ENCODE measurements around the gene MAST1. TPM values are rescaled to one million over a fixed set of nuclear protein-coding genes. Genes with fewer than 3 reads are reported as not detected.

MAST1 gene
- total and polyA plus RNA-seq, 2 experiments from 2014 or later: 13.9 to 19.9 TPM

DNA sequence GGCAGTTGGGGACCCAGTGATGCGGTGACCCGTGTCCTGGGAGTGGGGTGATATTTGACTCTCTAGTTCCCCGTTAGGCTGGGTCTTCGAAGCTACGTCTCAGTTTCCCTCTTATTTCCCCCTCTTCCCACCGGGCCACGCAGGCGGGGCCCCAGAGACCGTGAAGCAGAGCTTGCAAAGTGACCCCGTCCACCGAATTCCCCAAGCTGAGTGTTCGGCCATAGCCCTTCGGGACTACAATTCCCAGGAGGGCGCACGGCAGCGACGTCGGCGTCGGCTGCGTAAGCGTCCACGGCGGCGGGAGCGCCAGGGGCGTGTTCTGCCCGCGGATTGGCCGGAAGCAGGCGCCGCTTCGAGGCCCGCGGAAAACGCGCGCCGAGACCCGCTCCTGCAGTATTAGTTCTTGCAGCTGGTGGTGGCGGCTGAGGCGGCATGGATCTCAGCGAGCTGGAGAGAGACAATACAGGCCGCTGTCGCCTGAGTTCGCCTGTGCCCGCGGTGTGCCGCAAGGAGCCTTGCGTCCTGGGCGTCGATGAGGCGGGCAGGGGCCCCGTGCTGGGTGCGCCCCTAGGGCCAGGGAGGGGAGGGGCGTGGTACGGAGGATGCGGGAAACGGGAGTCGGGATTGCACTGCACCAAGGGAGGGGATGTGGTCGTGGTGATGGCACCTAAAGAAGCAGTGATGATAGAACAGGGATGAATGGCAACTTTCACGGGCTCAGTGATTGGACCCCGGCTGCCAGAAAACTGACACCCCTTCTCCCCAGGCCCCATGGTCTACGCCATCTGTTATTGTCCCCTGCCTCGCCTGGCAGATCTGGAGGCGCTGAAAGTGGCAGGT, 31.9 kb upstream of the MAST1 start, which contains the start of gene RNASEH2A:
Gene RNASEH2A (plus strand): TSS at position 343 of the 840 bp plus-strand sequence. CDS start 90 bp downstream, at position 433.
- no peaks in the 10 kb centered on the region for H3K9me2 ChIP-seq (ENCODE audit: insufficient read depth)
- Mint-ChIP-seq H3K27ac (peak within 1 kb of the TSS; percentile 95), H3K9me3 (no peaks in the 10 kb centered on the region), H3K36me3 (ENCODE audit: low read depth) (peaks cover 29% of the 10 kb centered on the region), H3K4me1 (peaks cover 14% of the 10 kb centered on the region), H3K4me3 (peak within 1 kb of the TSS; percentile 95), H3K27me3 (ENCODE audit: insufficient read depth, low read depth, poor library complexity) (peaks cover 10% of the 10 kb centered on the region)
- DNase-seq (ENCODE audit: low spot score) (peak; percentile 95), ATAC-seq (peak; percentile 86)
- H3K36me3 ChIP-seq (ENCODE audit: insufficient read depth): peaks cover 8% of the 10 kb centered on the region
- H3K4me1 ChIP-seq (ENCODE audit: insufficient read depth): peaks cover 3% of the 10 kb centered on the region; the same call in 1 of the 2 replicates
- peak within 1 kb of the TSS; percentile 100 for H2AFZ ChIP-seq
- peaks cover 10% of the 10 kb centered on the region; the same call in 1 of the 2 replicates for H3K79me2 ChIP-seq (replicated peaks; ENCODE audit: insufficient read depth)
- 0 out of 2 replicates have a peak within 1 kb of the TSS, but pooled peaks have one; percentile 50 for H3K27ac ChIP-seq (ENCODE audit: low read depth)
- TF ChIP-seq CREB1 (CRISPR knock-in tag; IDR thresholded peaks at IDR 0.05; ENCODE audit: low read depth) (peak; percentile 92), POLR2AphosphoS5 (IDR thresholded peaks at IDR 0.05; ENCODE audit: low read depth) (peak; percentile 96), EZH2 (IDR thresholded peaks at IDR 0.05; ENCODE audit: low read depth, unreplicated experiment) (no peak), REST (IDR thresholded peaks at IDR 0.05; ENCODE audit: unreplicated experiment) (no peak), ZNF114 (CRISPR knock-in tag; IDR thresholded peaks at IDR 0.05) (no peak)
- TF ChIP-seq, protein P1, sequence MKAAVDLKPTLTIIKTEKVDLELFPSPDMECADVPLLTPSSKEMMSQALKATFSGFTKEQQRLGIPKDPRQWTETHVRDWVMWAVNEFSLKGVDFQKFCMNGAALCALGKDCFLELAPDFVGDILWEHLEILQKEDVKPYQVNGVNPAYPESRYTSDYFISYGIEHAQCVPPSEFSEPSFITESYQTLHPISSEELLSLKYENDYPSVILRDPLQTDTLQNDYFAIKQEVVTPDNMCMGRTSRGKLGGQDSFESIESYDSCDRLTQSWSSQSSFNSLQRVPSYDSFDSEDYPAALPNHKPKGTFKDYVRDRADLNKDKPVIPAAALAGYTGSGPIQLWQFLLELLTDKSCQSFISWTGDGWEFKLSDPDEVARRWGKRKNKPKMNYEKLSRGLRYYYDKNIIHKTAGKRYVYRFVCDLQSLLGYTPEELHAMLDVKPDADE (IDR thresholded peaks at IDR 0.05): peak; percentile 92
- peaks cover 10% of the 10 kb centered on the region for H3K27me3 ChIP-seq (ENCODE audit: insufficient read depth)
- peaks cover 18% of the 10 kb centered on the region for H3F3A ChIP-seq (replicated peaks; ENCODE audit: low read depth)
- H4K20me1 ChIP-seq (replicated peaks; ENCODE audit: insufficient read depth): no peaks in the 10 kb centered on the region
- H3K4me3 ChIP-seq: peak within 1 kb of the TSS; percentile 97
- H3K4me2 ChIP-seq: peak within 1 kb of the TSS; percentile 95

GRCh38 chr19:12815088-12815487, 23.2 kb upstream of the MAST1 start:
- H3K4me2 ChIP-seq: no peak overlapping the region
- H3K36me3 ChIP-seq (ENCODE audit: insufficient read depth): peaks cover 15% of the 10 kb centered on the region
- ATAC-seq: no peak
- no peak overlapping the region for H3K27ac ChIP-seq (ENCODE audit: low read depth)
- peaks cover 10% of the 10 kb centered on the region for H3K27me3 Mint-ChIP-seq (ENCODE audit: insufficient read depth, low read depth, poor library complexity)
- no peaks in the 10 kb centered on the region for H3K27me3 ChIP-seq (ENCODE audit: insufficient read depth)
- no peaks in the 10 kb centered on the region for H3K9me3 Mint-ChIP-seq
- no peak overlapping the region for H2AFZ ChIP-seq
- no peak overlapping the region for H3K4me3 Mint-ChIP-seq
- H3K4me1 Mint-ChIP-seq: no peaks in the 10 kb centered on the region
- no peaks in the 10 kb centered on the region for H3K4me1 ChIP-seq (ENCODE audit: insufficient read depth)
- no peaks in the 10 kb centered on the region for H3K79me2 ChIP-seq (replicated peaks; ENCODE audit: insufficient read depth)
- H3K4me3 ChIP-seq: no peak overlapping the region
- H4K20me1 ChIP-seq (replicated peaks; ENCODE audit: insufficient read depth): no peaks in the 10 kb centered on the region
- no peak overlapping the region for H3K27ac Mint-ChIP-seq
- peaks cover 37% of the 10 kb centered on the region for H3K36me3 Mint-ChIP-seq (ENCODE audit: low read depth)
- no peak for DNase-seq (ENCODE audit: low spot score)
- no peaks in the 10 kb centered on the region for H3K9me2 ChIP-seq (ENCODE audit: insufficient read depth)
- H3F3A ChIP-seq (replicated peaks; ENCODE audit: low read depth): peaks cover 6% of the 10 kb centered on the region; the same call in 1 of the 2 replicates
- no peak for TF ChIP-seq EZH2phosphoT487 (IDR thresholded peaks at IDR 0.05; ENCODE audit: unreplicated experiment)
- no peak for TF ChIP-seq EZH2 (IDR thresholded peaks at IDR 0.05; ENCODE audit: low read depth, unreplicated experiment)
- TF ChIP-seq, protein P2, sequence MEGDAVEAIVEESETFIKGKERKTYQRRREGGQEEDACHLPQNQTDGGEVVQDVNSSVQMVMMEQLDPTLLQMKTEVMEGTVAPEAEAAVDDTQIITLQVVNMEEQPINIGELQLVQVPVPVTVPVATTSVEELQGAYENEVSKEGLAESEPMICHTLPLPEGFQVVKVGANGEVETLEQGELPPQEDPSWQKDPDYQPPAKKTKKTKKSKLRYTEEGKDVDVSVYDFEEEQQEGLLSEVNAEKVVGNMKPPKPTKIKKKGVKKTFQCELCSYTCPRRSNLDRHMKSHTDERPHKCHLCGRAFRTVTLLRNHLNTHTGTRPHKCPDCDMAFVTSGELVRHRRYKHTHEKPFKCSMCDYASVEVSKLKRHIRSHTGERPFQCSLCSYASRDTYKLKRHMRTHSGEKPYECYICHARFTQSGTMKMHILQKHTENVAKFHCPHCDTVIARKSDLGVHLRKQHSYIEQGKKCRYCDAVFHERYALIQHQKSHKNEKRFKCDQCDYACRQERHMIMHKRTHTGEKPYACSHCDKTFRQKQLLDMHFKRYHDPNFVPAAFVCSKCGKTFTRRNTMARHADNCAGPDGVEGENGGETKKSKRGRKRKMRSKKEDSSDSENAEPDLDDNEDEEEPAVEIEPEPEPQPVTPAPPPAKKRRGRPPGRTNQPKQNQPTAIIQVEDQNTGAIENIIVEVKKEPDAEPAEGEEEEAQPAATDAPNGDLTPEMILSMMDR (conservative IDR thresholded peaks at IDR 0.05; ENCODE audit: low read depth in 2 of 2): no peak
- TF ChIP-seq CREB1 (CRISPR knock-in tag; IDR thresholded peaks at IDR 0.05; ENCODE audit: low read depth): no peak
- TF ChIP-seq REST (IDR thresholded peaks at IDR 0.05; ENCODE audit: unreplicated experiment): no peak

Data from GM23338 (cell line).